ENCODE measurements around the gene CCNY.

DNA sequence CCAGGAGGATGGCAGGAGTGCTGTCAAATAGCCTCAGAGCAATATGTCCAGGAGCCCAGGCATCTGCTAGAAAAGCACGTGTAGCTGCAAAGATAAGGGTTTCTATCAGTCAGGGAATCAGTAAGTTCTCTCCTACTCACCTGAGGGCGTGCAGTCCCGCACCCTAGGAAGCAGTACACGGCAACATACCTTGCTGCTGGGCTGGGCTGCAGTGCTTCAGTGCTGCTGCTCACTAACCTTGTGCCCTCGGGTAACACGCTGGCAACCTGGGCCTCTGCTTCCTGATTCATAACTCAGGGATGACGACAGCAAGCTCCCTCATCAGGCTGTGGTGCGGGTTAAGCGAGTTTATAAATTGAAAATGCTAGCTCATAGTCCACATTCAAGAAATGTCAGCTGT, 29.5 kb upstream of the CCNY start:
- no peak for TF ChIP-seq THAP9 (CRISPR knock-in tag; IDR thresholded peaks at IDR 0.05; ENCODE audit: borderline replicate concordance)
- TF ChIP-seq, protein P1, sequence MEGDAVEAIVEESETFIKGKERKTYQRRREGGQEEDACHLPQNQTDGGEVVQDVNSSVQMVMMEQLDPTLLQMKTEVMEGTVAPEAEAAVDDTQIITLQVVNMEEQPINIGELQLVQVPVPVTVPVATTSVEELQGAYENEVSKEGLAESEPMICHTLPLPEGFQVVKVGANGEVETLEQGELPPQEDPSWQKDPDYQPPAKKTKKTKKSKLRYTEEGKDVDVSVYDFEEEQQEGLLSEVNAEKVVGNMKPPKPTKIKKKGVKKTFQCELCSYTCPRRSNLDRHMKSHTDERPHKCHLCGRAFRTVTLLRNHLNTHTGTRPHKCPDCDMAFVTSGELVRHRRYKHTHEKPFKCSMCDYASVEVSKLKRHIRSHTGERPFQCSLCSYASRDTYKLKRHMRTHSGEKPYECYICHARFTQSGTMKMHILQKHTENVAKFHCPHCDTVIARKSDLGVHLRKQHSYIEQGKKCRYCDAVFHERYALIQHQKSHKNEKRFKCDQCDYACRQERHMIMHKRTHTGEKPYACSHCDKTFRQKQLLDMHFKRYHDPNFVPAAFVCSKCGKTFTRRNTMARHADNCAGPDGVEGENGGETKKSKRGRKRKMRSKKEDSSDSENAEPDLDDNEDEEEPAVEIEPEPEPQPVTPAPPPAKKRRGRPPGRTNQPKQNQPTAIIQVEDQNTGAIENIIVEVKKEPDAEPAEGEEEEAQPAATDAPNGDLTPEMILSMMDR (CRISPR knock-in tag; IDR thresholded peaks at IDR 0.05) = no peak
- TF ChIP-seq MXI1 (IDR thresholded peaks at IDR 0.05; ENCODE audit: borderline replicate concordance, low read depth, low read length) = no peak
- TF ChIP-seq GTF2F1 (IDR thresholded peaks at IDR 0.05; ENCODE audit: low read length) = no peak
- no peak for TF ChIP-seq ZNF263 (CRISPR knock-in tag; IDR thresholded peaks at IDR 0.05)
- TF ChIP-seq ZNF598 (CRISPR knock-in tag; IDR thresholded peaks at IDR 0.05; ENCODE audit: borderline replicate concordance) = no peak
- TF ChIP-seq ZNF260 (CRISPR knock-in tag; IDR thresholded peaks at IDR 0.05; ENCODE audit: borderline replicate concordance, low read depth) = no peak
- TF ChIP-seq EZH2 (conservative IDR thresholded peaks at IDR 0.05; ENCODE audit: low read depth, low read length) = no peak
- TF ChIP-seq, protein P2, sequence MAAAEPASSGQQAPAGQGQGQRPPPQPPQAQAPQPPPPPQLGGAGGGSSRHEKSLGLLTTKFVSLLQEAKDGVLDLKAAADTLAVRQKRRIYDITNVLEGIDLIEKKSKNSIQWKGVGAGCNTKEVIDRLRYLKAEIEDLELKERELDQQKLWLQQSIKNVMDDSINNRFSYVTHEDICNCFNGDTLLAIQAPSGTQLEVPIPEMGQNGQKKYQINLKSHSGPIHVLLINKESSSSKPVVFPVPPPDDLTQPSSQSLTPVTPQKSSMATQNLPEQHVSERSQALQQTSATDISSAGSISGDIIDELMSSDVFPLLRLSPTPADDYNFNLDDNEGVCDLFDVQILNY (CRISPR knock-in tag; conservative IDR thresholded peaks at IDR 0.05) = no peak
- no peak for TF ChIP-seq SIN3A (IDR thresholded peaks at IDR 0.05; ENCODE audit: borderline replicate concordance, low read depth, low read length)
- TF ChIP-seq RFX1 (IDR thresholded peaks at IDR 0.05) = no peak
- no peak for TF ChIP-seq TBX2 (CRISPR knock-in tag; IDR thresholded peaks at IDR 0.05; ENCODE audit: borderline replicate concordance)

Measured in HepG2 (cell line).